HepG2 (cell line): ENCODE measurements around the gene TPX2. TPM values are rescaled to one million over a fixed set of nuclear protein-coding genes. Genes with fewer than 3 reads are reported as not detected.

Source experiments
- ATAC-seq: fragments of 200-7000 bp; cut with Tn5 transposase; 3 replicates; pipeline ENCODE4 v1.9.1; 2020; ENCODE audit warnings: mild to moderate bottlenecking, moderate library complexity
- BruUV-seq: library from RNA; stranded (reverse); fragments of 400-500 nt; replicated peaks from 2 replicates; lab custom pipeline; 2021; lab: Mats Ljungman, UMichigan
- CTCF ChIA-PET: fragments of 300-600 bp; formaldehyde crosslinking; extraction: SDS; loops from one replicate; lab custom pipeline; 2021; ENCODE audit warnings: low total read pairs, inconsistent platforms, low intra/inter-chr PET ratio; lab: Yijun Ruan, JAX
- POLR2A ChIA-PET: fragments of 350-600 bp; sonication (Branson Sonifier 250); formaldehyde crosslinking; loops from one replicate; lab custom pipeline; 2020; ENCODE audit warnings: antibody characterized with exemption, inconsistent platforms; lab: Yijun Ruan, JAX
- DNase-seq: peaks from one replicate; pipeline ENCODE4 v3.0.0-alpha.2; 2015; ENCODE audit warnings: low spot score
- FAIRE-seq: peaks from 3 replicates; lab custom pipeline; 2011; peaks lifted over from hg19 to GRCh38; lab: Jason Lieb, UNC
- H2AFZ ChIP-seq: one replicate; pipeline ENCODE4 v1.6.1; 2011; ENCODE audit warnings: low read length, inconsistent platforms
- H3K27ac ChIP-seq: fragments of 300-600 bp; 3 replicates; pipeline ENCODE4 v1.8.0; 2011; ENCODE audit warnings: mixed run types, mild to moderate bottlenecking, mixed read lengths, low read length, inconsistent platforms; ENCODE audit not compliant: insufficient read depth; ENCODE audit errors: extremely low read length
- H3K27me3 ChIP-seq, 2 experiments: fragments of 200-600 bp in 1 of 2; 2 replicates in 1 of 2; 3 replicates in 1 of 2; pipeline versions ENCODE4 v1.6.0 to v1.8.0; 2011; ENCODE audit warnings: low read length in 2 of 2, mild to moderate bottlenecking in 2 of 2, moderate library complexity in 2 of 2, inconsistent platforms in 1 of 2; ENCODE audit not compliant: insufficient read depth in 2 of 2, control insufficient read depth in 1 of 2
- H3K36me3 ChIP-seq, 2 experiments: fragments of 200-600 bp in 1 of 2; replicated peaks in 1 of 2; 2 replicates in 1 of 2; 3 replicates in 1 of 2; pipeline versions ENCODE4 v1.5.1 to v1.8.0; 2011; ENCODE audit warnings: low read length in 2 of 2, inconsistent platforms in 1 of 2; ENCODE audit not compliant: insufficient read depth in 2 of 2, control insufficient read depth in 1 of 2
- H3K4me1 ChIP-seq: 2 replicates; pipeline ENCODE4 v1.5.1; 2012; ENCODE audit warnings: low read length, inconsistent platforms; ENCODE audit not compliant: insufficient read depth
- H3K4me2 ChIP-seq: 2 replicates; pipeline ENCODE4 v1.6.0; 2011; ENCODE audit warnings: low read depth, low read length, inconsistent platforms
- H3K4me3 ChIP-seq, 3 experiments: fragments of 200-600 bp in 1 of 3; sonication (generic), shearing (Covaris generic) in 1 of 3; replicated peaks in 1 of 3; 2 replicates each; pipeline ENCODE4 v1.5.1; 2011 to 2016; ENCODE audit warnings: low read length in 3 of 3, inconsistent platforms in 2 of 3, low read depth in 2 of 3, mild to moderate bottlenecking in 2 of 3, control low read depth in 1 of 3, mixed read lengths in 1 of 3; ENCODE audit not compliant: insufficient read depth in 1 of 3
- H3K79me2 ChIP-seq: one replicate; pipeline ENCODE4 v1.6.1; 2011; ENCODE audit warnings: low read length, inconsistent platforms; ENCODE audit not compliant: insufficient read depth
- H3K9ac ChIP-seq: 2 replicates; pipeline ENCODE4 v1.6.0; 2011; ENCODE audit warnings: mild to moderate bottlenecking, low read depth, low read length, inconsistent platforms; ENCODE audit not compliant: insufficient read depth
- H3K9me3 ChIP-seq: 2 replicates; pipeline ENCODE4 v1.5.1; 2012; ENCODE audit warnings: mild to moderate bottlenecking, low read length
- H4K20me1 ChIP-seq: 2 replicates; pipeline ENCODE4 v1.6.0; 2011; ENCODE audit warnings: inconsistent platforms, mild to moderate bottlenecking, low read length, moderate library complexity; ENCODE audit not compliant: insufficient read depth
- CBX1 ChIP-seq: IDR thresholded peaks from one replicate; pipeline ENCODE4 v1.6.1; 2016; ENCODE audit warnings: antibody characterized with exemption, low read depth
- CEBPZ ChIP-seq: IDR thresholded peaks from 2 replicates; pipeline ENCODE4 v1.6.1; 2012; ENCODE audit warnings: low read length, improper control_type of control experiment
- ELF3 ChIP-seq: IDR thresholded peaks from 2 replicates; pipeline ENCODE4 v1.6.1; 2016; ENCODE audit warnings: missing genetic modification reagents, missing compliant biosample characterization
- FOSL2 ChIP-seq: sonication (generic); formaldehyde crosslinking; IDR thresholded peaks from 2 replicates; pipeline ENCODE4 v1.4.0; 2020; ENCODE audit warnings: missing genetic modification reagents
- HNF1A ChIP-seq, 2 experiments: sonication (generic) in 1 of 2; formaldehyde crosslinking in 1 of 2; IDR thresholded peaks; 2 replicates each; pipeline versions ENCODE4 v1.4.0 to v1.6.1; 2016 to 2020; ENCODE audit warnings: borderline replicate concordance in 1 of 2, low read depth in 1 of 2, mild to moderate bottlenecking in 1 of 2, missing genetic modification reagents in 1 of 2
- HNRNPUL1 ChIP-seq: fragments of 200-400 bp; formaldehyde crosslinking; IDR thresholded peaks from 2 replicates; pipeline ENCODE4 v1.6.1; 2017; ENCODE audit warnings: low read depth, mild to moderate bottlenecking, low read length, moderate library complexity
- ISL2 ChIP-seq: sonication (generic); formaldehyde crosslinking; IDR thresholded peaks from 2 replicates; pipeline ENCODE4 v1.5.0; 2020; ENCODE audit warnings: missing genetic modification reagents
- KDM6A ChIP-seq: IDR thresholded peaks from 2 replicates; pipeline ENCODE4 v1.6.1; 2016; ENCODE audit warnings: low read depth
- MAF1 ChIP-seq: sonication (generic); formaldehyde crosslinking; IDR thresholded peaks from 2 replicates; pipeline ENCODE4 v1.5.0; 2020; ENCODE audit warnings: missing genetic modification reagents, borderline replicate concordance
- NFIB ChIP-seq: sonication (generic); formaldehyde crosslinking; IDR thresholded peaks from 2 replicates; pipeline ENCODE4 v1.9.0; 2021; ENCODE audit warnings: missing genetic modification reagents, mild to moderate bottlenecking, borderline replicate concordance
- POLR2AphosphoS5 ChIP-seq: IDR thresholded peaks from 2 replicates; pipeline ENCODE4 v1.6.1; 2012; ENCODE audit warnings: low read depth, low read length
- ZNF225 ChIP-seq: sonication (generic); formaldehyde crosslinking; IDR thresholded peaks from 2 replicates; pipeline ENCODE4 v1.4.0; 2020; ENCODE audit warnings: mild to moderate bottlenecking, missing genetic modification reagents
- ZNF580 ChIP-seq: IDR thresholded peaks from 2 replicates; pipeline ENCODE4 v1.6.1; 2016; ENCODE audit warnings: low read depth, borderline replicate concordance
- ZNF598 ChIP-seq: sonication (generic); formaldehyde crosslinking; IDR thresholded peaks from 2 replicates; pipeline ENCODE4 v1.5.1; 2020; ENCODE audit warnings: mild to moderate bottlenecking, missing genetic modification reagents, borderline replicate concordance
- ZNF652 ChIP-seq: IDR thresholded peaks from 2 replicates; pipeline ENCODE4 v1.6.1; 2016; ENCODE audit warnings: low read depth, borderline replicate concordance
- ZNF782 ChIP-seq: sonication (generic); formaldehyde crosslinking; IDR thresholded peaks from 2 replicates; pipeline ENCODE4 v1.4.0; 2020; ENCODE audit warnings: missing genetic modification reagents, mild to moderate bottlenecking, borderline replicate concordance
- WGBS: methylation state at CpG from one replicate; pipeline ENCODE4 v1.1.6; 2017; ENCODE audit warnings: low lambda C conversion rate; 5-methylcytosine and 5-hydroxymethylcytosine counted together
- in situ Hi-C: cut with HindIII; loops from 2 replicates; pipeline ENCODE4 v1.10.0; 2017; ENCODE audit warnings: low pct_unique_long_range_greater_than_20kb; ENCODE audit not compliant: extremely low pct_ligation_motif_present
- intact Hi-C: fragments of 100-400 bp; cut with micrococcal nuclease; formaldehyde crosslinking; loops from one replicate; pipeline ENCODE4 v1.10.0; 2022; ENCODE audit not compliant: unreplicated experiment
- polyA plus RNA-seq, 8 experiments: library from polyadenylated mRNA; depleted of rRNA in 3 of 8; stranded (reverse) in 7 of 8; unstranded in 1 of 8; fragments of >200 nt; fragmentation: Illumina TruSeq in 4 of 8; extraction: Trizol in 4 of 8; gene quantifications; 2 replicates each; pipeline versions ENCODE4 v1.2.1 to v1.2.3, GENCODE V29; 2011 to 2016; ENCODE audit warnings: low read depth in 4 of 8, missing spikeins in 1 of 8, mixed read lengths in 1 of 8; ENCODE audit not compliant: insufficient read depth in 1 of 8
- total RNA-seq, 5 experiments: library from RNA; depleted of rRNA; stranded (reverse); fragments of >200 nt; fragmentation: Illumina TruSeq; extraction: Trizol; gene quantifications; 2 replicates each; pipeline ENCODE4 v1.2.3, GENCODE V29; 2016; ENCODE audit warnings: low read depth in 1 of 5

TPX2 gene
- total and polyA plus RNA-seq, 2 of the 13 experiments (the other 11 are each of a cell fraction or from before 2014, with no cell fraction given) = 34.3 to 124 TPM

GRCh38 chr20:31823360-31824124 lies 84.5 kb downstream of the TPX2 start:
- WGBS = 27% methylated on average over 12 of the region's 14 CpGs
- ChIA-PET POLR2A (interaction anchor here (0.9 kb wide), 1 partner anchor 128 kb away, joined by 4 read pairs; the partner anchor contains the start of gene PDRG1), CTCF (interaction anchor here (1.4 to 4.8 kb wide), 6 partner anchors 10 to 268 kb away, joined by 7 to 70 read pairs (median 9); partner anchors contain the start of genes FOXS1 and PDRG1)
- ATAC-seq (peak; percentile 11), FAIRE-seq (no peak), DNase-seq (no peak)
- Histone ChIP-seq H3K4me2 (no peak overlapping the region), H3K36me3 (no peaks in the 10 kb centered on the region), H2AFZ (no peak overlapping the region), H3K4me1 (0 out of 2 replicates have a peak, but pooled peaks cover 7% of the 10 kb centered on the region), H3K9me3 (no peaks in the 10 kb centered on the region), H4K20me1 (no peaks in the 10 kb centered on the region), H3K79me2 (no peaks in the 10 kb centered on the region), H3K27me3 (peaks cover 12 to 67% of the 10 kb centered on the region in 2 experiments), H3K27ac (no peak overlapping the region), H3K9ac (no peak overlapping the region), H3K4me3 (no peak overlapping the region)
- intact Hi-C loops = loop anchor here (1.0 to 10.0 kb wide), 2 partner anchors 131 to 208 kb away; partner anchors contain the start of gene PDRG1
- in situ Hi-C loops = loop anchor here (5.0 to 10.0 kb wide), 2 partner anchors 209 to 271 kb away; no protein-coding TSS in a partner anchor
- no TSS peak for BruUV-seq
- 0 out of 2 replicates have a peak, but pooled peaks have one; percentile 15 for TF ChIP-seq ZNF225 (CRISPR knock-in tag)
- no peak for TF ChIP-seq KDM6A
- TF ChIP-seq CBX1 = no peak
- TF ChIP-seq CEBPZ = no peak
- TF ChIP-seq ZNF598 (CRISPR knock-in tag) = 0 out of 2 replicates have a peak, but pooled peaks have one; percentile 0
- TF ChIP-seq ZNF580 (CRISPR knock-in tag) = no peak
- no peak for TF ChIP-seq ISL2 (CRISPR knock-in tag)
- TF ChIP-seq POLR2AphosphoS5 = no peak
- TF ChIP-seq MAF1 (CRISPR knock-in tag) = no peak
- TF ChIP-seq FOSL2 (CRISPR knock-in tag) = no peak
- no peak for TF ChIP-seq HNRNPUL1
- TF ChIP-seq ZNF782 (CRISPR knock-in tag) = 0 out of 2 replicates have a peak, but pooled peaks have one; percentile 15
- no peak for TF ChIP-seq ELF3 (CRISPR knock-in tag)
- TF ChIP-seq NFIB (CRISPR knock-in tag) = 0 out of 2 replicates have a peak, but pooled peaks have one; percentile 40
- TF ChIP-seq ZNF652 (CRISPR knock-in tag) = no peak
- TF ChIP-seq HNF1A (IDR thresholded peaks at IDR 0.05; ENCODE audit: low read depth) = no peak
- TF ChIP-seq HNF1A (CRISPR knock-in tag; IDR thresholded peaks at IDR 0.05; ENCODE audit: borderline replicate concordance) = no peak
